Measurements from ENCODE around the gene SMPD3. TPM values are rescaled to one million over a fixed set of nuclear protein-coding genes. Genes with fewer than 3 reads are reported as not detected.
A peak's percentile ranks its signal among the peaks of the same experiment; 100 is the strongest.

The SMPD3 gene
- total and polyA plus RNA-seq, 2 of the 8 experiments (the other 6 are each of a cell fraction or from before 2014, with no cell fraction given): 0.39 to 1.3 TPM

DNA sequence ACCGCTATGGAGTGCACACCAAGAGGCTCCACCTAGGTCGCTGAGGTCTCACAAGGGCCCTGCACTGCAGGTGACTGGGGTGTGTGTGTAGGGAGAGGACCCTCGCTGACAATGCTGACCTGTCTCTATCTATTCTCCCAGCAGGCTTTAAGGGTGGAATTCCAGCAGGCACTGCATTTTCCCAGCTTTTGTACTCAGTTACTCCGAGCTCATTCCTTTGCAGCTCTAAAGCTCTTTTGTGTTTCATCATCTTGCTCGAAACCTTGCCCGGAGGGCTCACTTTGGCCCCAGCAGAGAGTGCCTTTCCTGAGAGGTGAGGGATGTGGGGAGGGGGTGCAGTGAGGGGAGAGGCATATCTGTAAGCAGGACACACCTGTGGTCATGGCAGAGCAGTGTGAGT, 39.3 kb downstream of the SMPD3 start:
- Histone ChIP-seq H3K18ac (ENCODE audit: extremely low read depth, low read length) (peak overlapping the region; percentile 89), H3K27me3 (replicated peaks in 1 of 4; ENCODE audit: control insufficient read depth in 3 of 4, extremely low read depth in 1 of 4, insufficient read depth in 3 of 4, low read length in 3 of 4) (no peaks in the 10 kb centered on the region; a peak in 1 of 7 replicates), H4K5ac (ENCODE audit: insufficient read length, low read depth, low read length) (no peak overlapping the region), H2BK12ac (ENCODE audit: low read depth, low read length) (peak overlapping the region; percentile 50), H3K4me3 (ENCODE audit: extremely low read depth in 1 of 4, insufficient read depth in 2 of 4, low read depth in 3 of 4, low read length in 4 of 4) (no peak overlapping the region; a peak in 1 of 8 replicates), H4K8ac (ENCODE audit: extremely low read depth, insufficient read depth, low read length) (no peak overlapping the region), H3K9ac (replicated peaks in 1 of 4; ENCODE audit: extremely low read depth in 1 of 4, low read depth in 3 of 4, low read length in 3 of 4) (peak overlapping the region in 1 of 4 experiments; percentile 4; a peak in 1 of 7 replicates), H2AFZ (ENCODE audit: low read length) (peak overlapping the region; percentile 70; the same call in 1 of the 2 replicates), H2AK5ac (ENCODE audit: low read depth, low read length) (no peak overlapping the region), H3K27ac (ENCODE audit: low read depth, low read length) (peak overlapping the region; percentile 55; the same call in 1 of the 2 replicates), H2BK20ac (ENCODE audit: low read length) (peak overlapping the region; percentile 82; the same call in 1 of the 2 replicates), H3K4ac (replicated peaks; ENCODE audit: insufficient read length, low read depth, low read length) (no peak overlapping the region), H4K20me1 (replicated peaks in 1 of 2; ENCODE audit: control insufficient read depth in 1 of 2, insufficient read depth in 2 of 2, low read length in 2 of 2) (no peaks in the 10 kb centered on the region), H3K23me2 (ENCODE audit: low read depth, low read length) (no peaks in the 10 kb centered on the region), H3K36me3 (ENCODE audit: control insufficient read depth in 2 of 4, insufficient read depth in 4 of 4, low read length in 3 of 4) (no peaks in the 10 kb centered on the region), H3K4me1 (replicated peaks in 1 of 4; ENCODE audit: control insufficient read depth in 3 of 4, insufficient read depth in 4 of 4, low read length in 3 of 4) (peaks cover 0 to 15% (median 6%) of the 10 kb centered on the region in 4 experiments; a peak in 5 of 7 replicates), H2BK5ac (ENCODE audit: low read depth, low read length) (peak overlapping the region; percentile 22; the same call in 1 of the 2 replicates), H2BK120ac (replicated peaks; ENCODE audit: low read depth, low read length) (no peak overlapping the region), H3K14ac (ENCODE audit: insufficient read length) (no peak overlapping the region), H2BK15ac (ENCODE audit: low read length) (peak overlapping the region; percentile 93), H3K56ac (replicated peaks; ENCODE audit: insufficient read length, low read depth, low read length) (no peak overlapping the region), H3K9me3 (ENCODE audit: insufficient read depth in 2 of 2, low read depth in 1 of 2, low read length in 1 of 2) (no peaks in the 10 kb centered on the region), H4K91ac (replicated peaks; ENCODE audit: insufficient read length, low read length) (no peak overlapping the region), H3K23ac (ENCODE audit: insufficient read length) (no peak overlapping the region), H3K79me2 (ENCODE audit: control insufficient read depth in 1 of 2, insufficient read depth in 2 of 2, low read length in 2 of 2) (no peaks in the 10 kb centered on the region), H3K79me1 (ENCODE audit: low read depth, low read length) (no peaks in the 10 kb centered on the region), H3K4me2 (ENCODE audit: insufficient read depth in 1 of 2, low read depth in 2 of 2, low read length in 2 of 2) (peak overlapping the region; percentile 42 to 47)
- WGBS, 2 experiments (ENCODE audit: extremely low coverage in 1 of 2, insufficient coverage in 1 of 2, insufficient read length in 1 of 2, insufficient replicate concordance in 2 of 2, low coverage in 1 of 2, low lambda C conversion rate in 2 of 2, missing lambda C conversion rate in 1 of 2): 37% methylated on average over 6 of the region's 6 CpGs; no CpG with 5 or more reads in 1 of the 2 experiments
- FAIRE-seq: peak; percentile 45
- ChIA-PET POLR2A (ENCODE audit: partially characterized antibody) (interaction anchor here (0.8 to 1.4 kb wide), 4 partner anchors 11 to 32 kb away, joined by 3 to 5 read pairs (median 4); no protein-coding TSS in a partner anchor), CTCF (ENCODE audit: partially characterized antibody) (interaction anchor here (0.7 to 4.3 kb wide), 16 partner anchors 9 to 101 kb away, joined by 3 to 41 read pairs (median 5); no protein-coding TSS in a partner anchor)
- DNase-seq (ENCODE audit: low read depth in 1 of 2, low spot score in 2 of 2): peak in 1 of 2 experiments; percentile 36
- TF ChIP-seq SP2 (IDR thresholded peaks at IDR 0.05; ENCODE audit: low read length) (no peak), CBX5 (IDR thresholded peaks at IDR 0.05; ENCODE audit: low read depth, low read length) (no peak), ATF3 (IDR thresholded peaks at IDR 0.05; ENCODE audit: insufficient read depth, low read depth, low read length) (no peak), KDM5A (IDR thresholded peaks at IDR 0.05; ENCODE audit: low read length) (no peak), TBP (IDR thresholded peaks at IDR 0.05; ENCODE audit: low read depth, low read length) (no peak), EGR1 (IDR thresholded peaks at IDR 0.05; ENCODE audit: borderline replicate concordance, low read depth, low read length) (no peak), BACH1 (IDR thresholded peaks at IDR 0.05; ENCODE audit: low read length) (no peak), SIRT6 (IDR thresholded peaks at IDR 0.05; ENCODE audit: low read length) (no peak), USF2 (IDR thresholded peaks at IDR 0.05; ENCODE audit: low read length) (no peak), ASH2L (IDR thresholded peaks at IDR 0.05; ENCODE audit: low read length) (no peak), BRCA1 (IDR thresholded peaks at IDR 0.05; ENCODE audit: low read depth, low read length) (no peak), CEBPB (IDR thresholded peaks at IDR 0.05; ENCODE audit: low read depth, low read length) (no peak), TAF1 (IDR thresholded peaks at IDR 0.05; ENCODE audit: low read depth, low read length) (no peak)
